Parathyroid adenoma (tissue), 2 donors: ENCODE results near the gene EWSR1.

Source experiments
- H2AFZ ChIP-seq: fragments of 300-600 bp; sonication (generic); one replicate; pipeline ENCODE4 v1.7.0; 2017; ENCODE audit warnings: antibody characterized with exemption, mild to moderate bottlenecking
- H3K27ac ChIP-seq: fragments of 300-600 bp; sonication (generic); one replicate; pipeline ENCODE4 v1.7.0; 2017
- H3K27me3 ChIP-seq: fragments of 300-600 bp; sonication (generic); one replicate; pipeline ENCODE4 v1.7.0; 2017; ENCODE audit warnings: low read length; ENCODE audit not compliant: control insufficient read depth, insufficient read depth
- H3K36me3 ChIP-seq: fragments of 300-600 bp; sonication (generic); one replicate; pipeline ENCODE4 v1.7.0; 2017; ENCODE audit warnings: low read length; ENCODE audit not compliant: control insufficient read depth, insufficient read depth
- H3K4me1 ChIP-seq: fragments of 300-600 bp; sonication (generic); one replicate; pipeline ENCODE4 v1.7.0; 2017; ENCODE audit warnings: control low read depth
- H3K4me2 ChIP-seq: fragments of 300-600 bp; sonication (generic); one replicate; pipeline ENCODE4 v1.7.0; 2017; ENCODE audit warnings: low read length
- H3K4me3 ChIP-seq: fragments of 300-600 bp; sonication (generic); one replicate; pipeline ENCODE4 v1.7.0; 2017; ENCODE audit warnings: low read depth, low read length
- H3K79me2 ChIP-seq: fragments of 300-600 bp; sonication (generic); one replicate; pipeline ENCODE4 v1.7.0; 2017; ENCODE audit warnings: control low read depth
- H3K9ac ChIP-seq: fragments of 300-600 bp; sonication (generic); one replicate; pipeline ENCODE4 v1.7.0; 2017; ENCODE audit warnings: mild to moderate bottlenecking
- H3K9me3 ChIP-seq: fragments of 300-600 bp; sonication (generic); one replicate; pipeline ENCODE4 v1.7.0; 2017; ENCODE audit warnings: low read length; ENCODE audit not compliant: control insufficient read depth
- TF ChIP-seq, protein P1 (sequence below): fragments of 300-600 bp; sonication (generic); IDR thresholded peaks from one replicate; pipeline ENCODE4 v1.7.0; 2017; ENCODE audit warnings: antibody characterized with exemption, mild to moderate bottlenecking
- donor health status: primary hyperparathyroidism.

Gene EWSR1

DNA sequence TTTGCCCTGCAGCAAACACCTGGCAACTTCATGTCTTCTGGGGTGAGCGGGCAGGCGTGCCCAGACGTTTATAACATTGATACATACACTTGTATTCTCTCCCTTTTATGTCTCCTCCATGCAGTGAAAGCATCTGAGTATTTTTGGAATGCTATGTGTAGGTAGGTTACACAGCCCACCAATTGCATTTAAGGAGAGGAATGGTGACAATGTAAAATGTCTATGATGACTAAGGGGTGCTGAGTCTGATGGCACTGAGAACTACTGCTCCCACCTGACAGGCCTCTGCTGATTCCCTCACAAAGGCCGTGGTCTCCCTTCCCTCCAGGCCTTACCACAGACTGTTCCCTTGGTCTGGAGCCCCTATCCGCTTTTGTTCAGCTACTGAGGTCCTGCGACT, 70.3 kb downstream of the EWSR1 start:
- no peaks in the 10 kb centered on the region for H3K36me3 ChIP-seq
- no peaks in the 10 kb centered on the region for H3K27me3 ChIP-seq
- H3K9ac ChIP-seq, result no peak overlapping the region
- H2AFZ ChIP-seq, result no peak overlapping the region
- no peak overlapping the region for H3K4me2 ChIP-seq
- no peaks in the 10 kb centered on the region for H3K9me3 ChIP-seq
- H3K27ac ChIP-seq, result no peak overlapping the region
- no peaks in the 10 kb centered on the region for H3K79me2 ChIP-seq
- no peak overlapping the region for H3K4me3 ChIP-seq
- TF ChIP-seq, protein P1, sequence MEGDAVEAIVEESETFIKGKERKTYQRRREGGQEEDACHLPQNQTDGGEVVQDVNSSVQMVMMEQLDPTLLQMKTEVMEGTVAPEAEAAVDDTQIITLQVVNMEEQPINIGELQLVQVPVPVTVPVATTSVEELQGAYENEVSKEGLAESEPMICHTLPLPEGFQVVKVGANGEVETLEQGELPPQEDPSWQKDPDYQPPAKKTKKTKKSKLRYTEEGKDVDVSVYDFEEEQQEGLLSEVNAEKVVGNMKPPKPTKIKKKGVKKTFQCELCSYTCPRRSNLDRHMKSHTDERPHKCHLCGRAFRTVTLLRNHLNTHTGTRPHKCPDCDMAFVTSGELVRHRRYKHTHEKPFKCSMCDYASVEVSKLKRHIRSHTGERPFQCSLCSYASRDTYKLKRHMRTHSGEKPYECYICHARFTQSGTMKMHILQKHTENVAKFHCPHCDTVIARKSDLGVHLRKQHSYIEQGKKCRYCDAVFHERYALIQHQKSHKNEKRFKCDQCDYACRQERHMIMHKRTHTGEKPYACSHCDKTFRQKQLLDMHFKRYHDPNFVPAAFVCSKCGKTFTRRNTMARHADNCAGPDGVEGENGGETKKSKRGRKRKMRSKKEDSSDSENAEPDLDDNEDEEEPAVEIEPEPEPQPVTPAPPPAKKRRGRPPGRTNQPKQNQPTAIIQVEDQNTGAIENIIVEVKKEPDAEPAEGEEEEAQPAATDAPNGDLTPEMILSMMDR, result no peak
- peaks cover 6% of the 10 kb centered on the region for H3K4me1 ChIP-seq

DNA sequence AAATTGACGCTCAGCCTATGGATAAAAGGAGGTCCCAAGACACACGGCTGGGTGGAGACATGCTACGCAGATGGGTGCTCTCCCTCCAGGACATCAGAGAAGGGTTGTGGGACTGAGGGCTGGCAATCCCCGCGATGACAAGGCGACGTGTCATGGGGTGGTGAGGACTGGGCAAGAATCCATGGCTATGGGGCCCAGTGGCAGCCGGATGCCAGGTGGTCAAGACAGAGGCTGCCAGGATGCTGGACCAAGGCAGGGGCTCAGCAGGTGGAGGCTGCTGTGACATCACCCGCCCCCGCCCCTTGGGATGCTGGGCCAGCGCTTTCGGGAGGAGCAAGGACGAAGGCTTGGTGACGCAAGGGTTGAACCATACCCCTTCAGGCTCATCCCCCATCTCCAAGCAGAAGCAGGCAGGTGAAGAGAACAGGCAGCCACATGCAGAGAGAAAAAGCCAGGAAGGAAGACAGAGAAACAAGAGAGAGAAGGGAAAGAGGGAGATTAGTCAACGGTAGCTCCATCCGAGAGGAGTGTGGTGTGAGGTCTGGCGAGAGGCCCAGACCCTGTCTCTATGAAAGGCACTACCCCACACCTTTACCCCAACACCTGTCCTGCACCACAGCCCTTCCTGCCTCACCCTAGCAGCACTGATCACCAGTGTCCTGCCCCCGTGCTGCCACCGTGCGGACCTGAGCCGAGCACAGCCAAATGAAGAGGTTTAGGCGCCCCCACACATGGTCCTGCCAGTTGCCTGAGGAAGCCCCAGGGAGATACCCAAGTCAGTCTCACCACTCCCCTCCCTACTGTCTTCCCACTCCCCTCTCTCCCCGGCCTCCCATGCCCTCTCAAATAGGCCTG, 71.5 kb downstream of the EWSR1 start:
- no peaks in the 10 kb centered on the region for H3K9me3 ChIP-seq
- H2AFZ ChIP-seq, result no peak overlapping the region
- H3K36me3 ChIP-seq, result no peaks in the 10 kb centered on the region
- no peaks in the 10 kb centered on the region for H3K27me3 ChIP-seq
- H3K9ac ChIP-seq, result no peak overlapping the region
- H3K4me2 ChIP-seq, result no peak overlapping the region
- peaks cover 9% of the 10 kb centered on the region for H3K4me1 ChIP-seq
- no peak overlapping the region for H3K27ac ChIP-seq
- H3K79me2 ChIP-seq, result no peaks in the 10 kb centered on the region
- H3K4me3 ChIP-seq, result no peak overlapping the region
- TF ChIP-seq, protein P1, result no peak

DNA sequence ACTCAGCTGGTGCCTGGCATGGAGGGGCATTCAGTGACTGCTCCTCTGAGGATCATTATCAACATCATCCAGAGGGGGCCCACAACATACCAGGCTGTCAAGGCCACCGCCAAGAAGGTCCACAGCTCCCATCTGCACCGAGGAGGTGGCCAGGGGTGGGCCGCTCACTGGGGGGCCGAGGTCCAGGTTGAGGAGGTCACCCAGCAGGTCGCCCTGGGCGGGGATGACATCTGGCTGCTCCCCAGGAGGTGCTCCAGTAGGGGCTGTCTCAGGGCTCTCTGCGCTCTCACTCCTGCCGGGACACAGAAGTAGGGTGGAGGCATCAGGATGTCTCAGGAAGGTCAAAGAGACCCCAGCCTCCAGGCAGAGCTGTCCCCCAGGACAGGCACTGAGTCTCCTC, 72.5 kb downstream of the EWSR1 start:
- Histone ChIP-seq H3K4me1 (peaks cover 9% of the 10 kb centered on the region), H3K4me2 (no peak overlapping the region), H2AFZ (no peak overlapping the region), H3K36me3 (no peaks in the 10 kb centered on the region), H3K9me3 (no peaks in the 10 kb centered on the region), H3K9ac (no peak overlapping the region), H3K27ac (no peak overlapping the region), H3K4me3 (no peak overlapping the region), H3K27me3 (no peaks in the 10 kb centered on the region), H3K79me2 (no peaks in the 10 kb centered on the region)
- TF ChIP-seq, protein P1, result no peak

DNA sequence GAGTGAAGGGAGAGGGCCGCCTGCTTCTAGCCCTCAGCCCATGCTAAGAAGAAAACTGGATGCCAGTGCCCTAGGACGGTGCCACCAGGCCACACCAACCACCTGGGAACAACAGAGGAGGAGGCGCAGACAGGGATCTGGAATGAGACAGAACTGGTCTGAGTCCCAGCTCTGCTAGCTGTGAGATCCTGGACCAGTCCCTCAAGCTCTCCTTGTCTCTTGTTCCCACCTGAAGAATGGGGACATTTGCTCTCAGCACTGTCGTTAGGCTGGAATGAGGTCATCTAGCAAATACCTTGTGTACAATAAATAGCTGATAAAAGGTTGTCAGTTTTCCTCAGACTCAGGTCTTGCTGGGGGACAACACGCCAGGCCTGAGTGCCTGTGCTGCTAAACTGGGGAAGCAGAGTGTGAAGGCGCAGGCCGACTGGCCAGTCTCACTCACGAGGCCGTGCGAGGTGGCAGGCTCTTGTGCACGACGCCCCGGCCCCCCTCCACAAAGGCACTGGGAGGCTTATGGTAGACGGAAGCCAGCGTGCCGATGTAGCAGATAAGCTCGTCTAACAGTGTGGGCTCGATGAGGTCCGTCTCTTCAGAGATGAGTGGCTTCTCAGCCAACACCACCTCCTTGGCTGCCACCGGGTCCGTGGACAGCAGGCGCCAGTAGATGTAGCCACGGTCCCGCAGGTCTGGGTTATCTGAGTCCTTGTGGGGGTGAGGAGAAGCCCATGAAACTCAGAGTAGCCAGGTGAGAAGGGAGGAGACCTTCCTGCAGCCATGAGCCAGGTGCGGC, 73.2 kb downstream of the EWSR1 start:
- TF ChIP-seq, protein P1, result no peak
- Histone ChIP-seq H3K27ac (no peak overlapping the region), H3K36me3 (no peaks in the 10 kb centered on the region), H3K4me1 (peaks cover 9% of the 10 kb centered on the region), H3K79me2 (no peaks in the 10 kb centered on the region), H3K9ac (no peak overlapping the region), H3K9me3 (no peaks in the 10 kb centered on the region), H3K4me2 (peak overlapping the region; percentile 3), H2AFZ (no peak overlapping the region), H3K4me3 (no peak overlapping the region), H3K27me3 (no peaks in the 10 kb centered on the region)
